UCSD-AML1 (cell line): ENCODE results near the gene PIK3AP1.
A peak's percentile ranks its signal among the peaks of the same experiment; 100 is the strongest.
"Not testable (repeated sequence)": the region's sequence is repeated elsewhere in the genome, so short reads cannot be mapped to it uniquely, and the experiment has no call there.

Source experiments
- DNase-seq: peaks from one replicate; lab custom pipeline; 2025; ENCODE audit not compliant: unreplicated experiment; lab: John Stamatoyannopoulos, UW

The PIK3AP1 gene

DNA sequence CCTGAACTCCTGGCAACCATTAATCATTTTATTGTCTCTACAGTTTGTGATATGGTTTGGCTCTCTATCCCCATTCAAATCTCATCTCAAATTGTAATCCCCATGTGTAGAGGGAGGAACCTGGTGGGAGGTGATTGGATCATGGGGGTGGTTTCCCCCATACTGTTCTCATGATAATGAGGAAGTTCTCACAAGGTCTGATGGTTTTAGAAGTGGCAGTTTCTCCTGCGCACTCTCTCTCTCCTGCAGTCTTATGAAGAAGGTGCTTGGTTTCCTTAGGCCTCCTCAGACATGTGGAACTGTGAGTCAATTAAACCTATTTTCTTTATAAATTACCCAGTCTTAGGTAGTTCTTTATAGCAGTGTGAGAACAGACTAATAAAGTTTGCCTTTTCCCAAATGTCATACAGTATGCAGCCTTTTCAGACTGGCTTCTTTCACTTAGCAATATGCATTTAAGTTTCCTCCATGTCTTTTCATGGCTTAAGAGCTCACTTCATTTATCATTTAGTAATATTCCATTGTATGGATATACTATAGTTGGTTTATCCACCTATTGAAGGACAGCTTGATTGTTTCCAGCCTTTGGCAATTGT, 17.1 kb upstream of the PIK3AP1 start:
- not testable (repeated sequence) for DNase-seq

DNA sequence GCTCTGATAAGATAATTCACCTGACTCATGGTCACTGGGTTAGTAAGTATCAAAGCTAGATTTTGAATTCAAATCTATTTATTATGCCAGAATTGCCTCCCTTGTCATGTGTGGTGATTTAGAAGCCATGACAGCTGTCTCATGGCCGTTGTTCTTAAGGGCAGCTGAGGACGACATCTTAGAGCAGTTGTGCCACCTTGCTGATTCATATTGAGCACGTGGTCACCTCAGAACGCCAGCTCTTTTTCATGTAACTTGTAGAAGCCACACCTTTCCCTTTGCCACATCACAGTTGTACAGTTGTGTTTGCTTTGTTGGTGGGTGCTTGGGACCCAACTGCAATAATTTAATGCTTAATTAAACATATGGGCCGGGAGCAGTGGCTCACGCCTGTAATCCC, 4.3 kb upstream of the PIK3AP1 start:
- no peak for DNase-seq

DNA sequence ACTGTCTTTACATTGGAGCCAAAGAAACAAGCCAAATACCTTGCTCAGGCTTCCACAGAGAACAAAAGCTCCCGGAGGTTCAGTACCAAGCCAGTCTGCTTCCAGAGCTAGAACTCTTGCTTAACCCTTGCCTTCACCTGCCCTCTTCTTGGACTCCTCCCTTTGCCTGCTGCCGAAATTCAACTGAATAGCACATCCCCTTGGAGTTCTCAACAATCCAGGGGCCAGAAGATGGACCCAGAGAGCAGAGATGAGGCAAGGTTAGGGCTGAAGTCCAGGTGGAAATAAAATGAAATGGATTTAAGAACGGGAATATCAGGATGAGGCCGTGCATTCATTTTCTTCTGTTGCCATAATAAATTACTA, 876 bp upstream of the PIK3AP1 start:
- DNase-seq: no peak

DNA sequence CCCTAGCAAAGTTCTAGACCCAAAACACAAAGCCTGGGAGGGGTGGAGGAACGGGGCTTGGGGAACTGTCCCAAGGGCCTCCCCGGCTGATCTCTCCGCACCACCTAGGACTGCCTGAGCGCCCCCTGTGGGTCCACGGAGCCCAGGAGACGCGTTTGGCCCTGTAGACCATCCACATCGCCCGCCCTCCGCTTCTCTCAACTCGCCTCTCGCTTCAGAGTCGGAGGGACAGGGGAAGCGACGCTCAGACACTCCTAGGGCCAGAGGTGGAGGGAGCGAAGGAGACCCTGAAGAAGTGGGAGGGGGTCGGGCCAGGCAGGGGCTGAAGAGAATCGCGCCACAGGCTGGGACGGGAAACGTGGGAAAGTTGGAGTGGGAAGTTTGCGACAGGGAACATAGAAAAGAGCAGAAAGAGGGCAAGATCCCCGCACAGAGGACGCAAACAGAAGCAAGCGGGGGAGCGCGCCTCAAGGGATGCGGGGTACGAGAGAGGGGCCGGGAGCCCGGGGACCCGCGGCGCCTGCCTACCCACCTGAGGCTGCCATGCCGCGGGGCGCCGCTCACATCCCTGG, 378 bp downstream of the PIK3AP1 start:
- peak; percentile 87 for DNase-seq

DNA sequence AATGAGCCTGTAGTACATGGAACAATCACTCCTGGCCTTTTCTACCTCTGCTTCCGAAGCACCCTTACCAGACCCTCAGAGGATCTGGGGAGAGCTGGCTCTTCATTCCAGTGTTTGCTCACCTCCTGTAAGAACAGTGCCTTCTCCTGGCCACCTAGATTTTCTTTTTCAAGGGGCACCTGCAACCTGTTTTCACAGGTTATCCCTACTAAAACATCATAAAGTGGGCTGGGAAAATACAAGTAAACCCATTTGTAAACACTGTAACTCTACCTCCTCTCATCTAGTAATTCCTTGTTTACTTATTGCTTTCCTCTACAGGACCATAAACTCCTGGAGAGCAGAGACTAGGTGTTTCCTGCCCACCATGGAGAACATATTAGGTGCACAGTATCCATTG, 1.1 kb downstream of the PIK3AP1 start:
- DNase-seq: no peak

DNA sequence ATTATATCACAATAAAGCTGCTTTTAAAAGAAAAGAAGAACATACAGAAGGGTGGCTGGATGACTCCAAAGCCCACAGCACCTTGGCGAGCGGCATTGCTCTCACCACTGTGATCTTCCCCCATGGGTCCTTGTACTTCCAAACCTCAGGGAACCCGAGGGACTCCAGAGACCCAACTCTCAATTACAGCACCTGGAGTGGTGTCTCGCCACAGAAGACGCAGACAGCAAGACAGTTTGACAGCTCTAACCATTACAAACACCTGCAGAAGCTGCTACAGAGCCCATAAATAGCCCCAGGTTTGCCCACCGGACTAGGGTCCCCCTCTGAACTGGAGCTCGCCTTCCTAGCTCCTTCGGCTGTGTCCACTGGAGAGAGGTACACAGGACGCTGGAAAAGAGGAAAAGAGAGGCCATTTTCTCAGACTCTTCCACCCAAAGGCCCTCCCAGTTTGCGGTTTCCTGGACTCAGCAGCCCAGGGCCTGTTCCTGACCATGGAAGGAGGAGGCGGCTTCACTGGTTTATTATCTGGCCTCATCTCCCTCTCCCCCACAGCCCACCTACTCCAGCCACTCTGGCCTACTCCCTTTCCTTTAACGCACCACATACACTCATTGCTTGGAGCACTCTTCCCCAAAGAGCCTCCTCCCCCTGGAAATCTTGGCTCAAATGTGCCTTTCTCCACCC, 1.9 kb downstream of the PIK3AP1 start:
- peak; percentile 75 for DNase-seq

DNA sequence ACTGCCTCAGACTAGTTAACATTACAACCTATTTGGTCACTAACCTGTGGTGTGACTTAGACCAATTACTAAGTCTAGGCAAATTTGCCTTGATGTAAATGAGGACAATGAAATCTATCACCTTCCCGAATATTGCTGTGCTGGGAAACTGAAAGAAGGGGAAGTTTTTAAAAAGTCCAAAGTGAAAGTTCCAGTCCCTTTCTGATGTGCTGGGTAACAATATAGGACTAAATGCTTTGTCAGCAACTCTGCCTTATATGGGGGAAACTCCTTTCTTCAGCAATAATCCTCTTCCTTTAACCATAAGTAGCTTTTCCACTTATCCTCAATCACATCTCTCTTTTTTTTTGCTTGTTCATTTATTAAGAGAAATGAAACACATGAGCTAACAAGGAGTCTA, 3.9 kb downstream of the PIK3AP1 start:
- no peak for DNase-seq

DNA sequence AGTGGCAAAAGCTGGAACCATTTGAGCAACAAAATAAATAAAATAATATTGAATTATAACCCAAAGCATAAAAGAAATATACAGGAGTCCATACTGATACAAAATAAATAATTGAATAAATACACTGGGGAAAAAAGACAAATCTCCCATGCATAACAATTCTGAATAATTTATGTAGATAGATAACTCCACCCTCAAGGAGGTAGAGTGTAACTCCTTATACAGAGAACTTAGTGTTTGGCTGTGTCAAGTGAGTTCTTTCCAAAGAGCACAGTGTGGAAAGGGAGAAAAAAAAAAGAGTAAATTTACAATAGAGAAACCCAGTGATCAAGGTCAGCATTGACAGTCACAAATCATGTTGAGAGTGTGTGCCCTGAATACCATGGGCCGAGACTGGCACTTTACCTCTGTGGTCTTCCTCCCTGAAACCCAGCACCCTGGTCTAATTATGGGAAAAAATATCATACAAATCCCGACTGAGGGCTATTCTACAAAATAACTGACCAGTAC, 5.5 kb downstream of the PIK3AP1 start:
- DNase-seq: no peak

DNA sequence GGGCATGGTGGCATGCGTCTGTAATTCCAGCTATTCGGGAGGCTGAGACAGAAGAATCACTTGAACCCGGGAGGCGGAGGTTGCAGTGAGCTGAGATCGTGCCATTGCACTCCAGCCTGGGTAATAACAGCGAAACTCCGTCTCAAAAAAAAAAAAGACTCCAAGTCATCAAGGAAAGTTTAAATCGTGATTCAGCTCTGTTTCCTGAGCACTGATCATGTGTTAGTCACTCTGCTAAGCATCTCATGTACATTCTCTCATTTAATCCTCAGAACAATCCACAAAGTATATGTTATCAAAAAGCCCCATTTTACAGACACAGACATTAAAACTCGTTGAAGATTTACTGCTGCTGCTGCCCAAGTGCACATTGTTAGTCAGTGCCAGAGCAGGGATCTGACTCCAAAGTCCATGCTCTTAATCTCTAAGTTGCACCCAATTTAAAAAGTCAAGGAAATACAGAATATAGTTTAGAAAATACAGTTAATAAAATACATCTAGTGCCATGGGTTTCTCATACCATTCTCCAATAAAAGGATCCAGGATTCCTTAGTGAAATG, 6.2 kb downstream of the PIK3AP1 start:
- DNase-seq: no peak

DNA sequence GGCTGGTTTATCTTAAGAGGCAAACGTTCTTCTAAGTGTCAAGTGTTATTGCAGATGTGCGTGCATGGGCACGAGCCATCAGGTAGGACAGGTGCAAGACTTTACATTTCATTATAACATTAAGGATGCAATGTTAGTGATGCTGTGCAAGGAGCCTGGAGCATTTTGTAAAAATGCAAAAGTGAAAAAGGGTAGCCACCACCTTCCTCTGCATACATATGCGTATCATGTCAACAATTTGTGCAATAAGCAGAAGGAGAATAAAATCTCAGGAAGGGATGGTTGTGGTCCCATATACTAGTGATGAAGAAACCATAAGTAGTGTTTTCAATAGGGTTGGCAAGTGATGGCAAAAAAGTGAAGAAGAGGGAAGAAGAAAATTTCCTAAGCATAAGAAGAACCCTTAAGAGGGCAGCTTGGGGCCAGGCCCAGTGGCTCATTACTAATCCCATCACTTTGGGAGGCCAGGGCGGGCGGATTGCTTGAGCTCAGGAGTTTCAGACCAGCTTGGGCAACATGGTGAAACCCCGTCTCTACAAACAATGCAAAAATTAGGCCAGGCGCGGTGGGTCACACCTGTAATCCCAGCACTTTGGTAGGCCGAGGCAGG, 7.5 kb downstream of the PIK3AP1 start:
- no peak for DNase-seq

DNA sequence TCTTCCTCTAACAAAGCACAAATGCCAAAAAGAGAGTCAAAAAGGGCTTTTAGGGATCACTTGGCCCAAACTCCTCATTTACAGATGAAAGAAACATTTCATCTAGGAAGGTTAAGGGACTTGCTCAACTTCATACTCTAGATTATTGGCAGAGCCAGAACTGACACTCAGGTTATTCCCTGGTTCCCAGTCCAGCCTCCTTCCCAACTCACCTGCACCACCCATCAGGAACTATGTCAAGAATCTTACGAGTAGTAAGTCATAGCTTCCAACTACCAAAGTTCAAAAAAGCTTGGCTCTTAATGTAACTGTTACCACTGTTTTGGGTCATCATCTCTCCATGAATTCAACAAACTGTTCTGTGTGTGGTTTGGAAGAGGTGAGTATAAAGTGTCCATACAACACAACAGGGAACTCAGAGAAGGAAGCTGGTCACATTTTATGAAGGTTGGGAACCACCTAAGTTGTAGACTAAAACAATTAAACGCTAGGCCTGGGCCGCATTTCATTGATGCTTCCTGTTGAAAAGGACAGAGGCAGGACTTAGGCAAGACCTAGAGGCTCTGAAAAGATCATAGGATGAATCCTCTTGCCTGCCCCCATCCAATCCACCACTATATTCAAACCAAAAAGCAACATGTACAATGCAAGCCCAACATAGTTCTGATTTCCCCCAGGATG, 9.1 kb downstream of the PIK3AP1 start:
- no peak for DNase-seq

DNA sequence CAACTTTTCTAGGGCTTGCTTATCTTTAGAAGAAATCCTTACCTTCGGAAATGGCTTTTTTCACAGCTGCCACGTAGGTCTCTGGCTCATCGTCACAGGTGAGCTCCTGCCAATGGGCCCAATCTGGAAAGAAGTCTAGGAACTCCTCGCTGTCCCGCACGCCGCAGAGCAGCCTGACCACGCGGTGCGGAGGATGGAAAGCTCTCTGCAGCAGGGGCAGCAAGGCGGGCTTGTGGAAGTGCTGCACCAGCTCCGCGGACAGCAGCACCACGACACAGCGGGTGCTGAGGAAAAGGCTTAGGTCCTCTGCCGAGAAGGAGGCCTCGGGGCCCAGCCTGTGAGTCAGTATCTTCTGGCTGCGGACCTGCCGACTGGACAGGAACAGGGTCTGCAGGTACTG, 10.8 kb downstream of the PIK3AP1 start:
- DNase-seq: no peak

DNA sequence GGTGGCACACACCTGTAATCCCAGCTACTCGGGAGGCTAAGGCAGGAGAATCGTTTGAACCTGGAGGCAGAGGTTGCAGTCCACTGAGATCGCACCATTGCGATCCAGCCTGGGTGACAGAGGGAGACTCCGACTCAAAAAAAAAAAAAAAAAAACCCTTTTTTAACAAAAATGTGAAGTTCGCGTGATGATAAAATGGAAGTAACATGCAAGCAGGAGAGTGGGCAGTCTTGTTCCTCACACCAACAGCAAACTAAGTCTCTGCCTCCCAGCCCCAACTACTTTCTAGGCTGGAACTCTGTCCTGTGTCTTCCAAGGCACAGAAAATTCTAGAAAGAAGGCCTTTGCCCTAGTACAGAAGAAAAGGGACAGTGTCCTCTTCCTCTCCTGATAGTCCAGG, 11.3 kb downstream of the PIK3AP1 start:
- no peak for DNase-seq

DNA sequence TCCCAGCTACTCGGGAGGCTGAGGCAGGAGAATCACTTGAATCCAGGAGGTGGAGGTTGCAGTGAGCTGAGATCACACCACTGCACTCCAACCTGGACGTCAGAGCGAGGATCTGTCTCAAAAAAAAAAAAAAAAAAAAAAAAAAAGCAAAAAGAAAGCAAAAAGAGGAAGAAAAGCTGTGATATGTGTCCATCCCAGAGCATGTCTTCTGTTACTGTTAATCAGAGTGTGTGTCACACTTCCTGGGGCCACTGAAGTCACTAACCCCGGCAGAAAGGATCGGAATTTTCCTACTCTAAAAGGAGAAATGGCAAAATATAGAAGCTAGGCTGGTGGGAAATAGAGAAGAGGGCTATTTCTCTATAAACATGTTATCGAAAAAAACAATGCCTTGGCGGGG, 11.9 kb downstream of the PIK3AP1 start:
- DNase-seq: no peak

DNA sequence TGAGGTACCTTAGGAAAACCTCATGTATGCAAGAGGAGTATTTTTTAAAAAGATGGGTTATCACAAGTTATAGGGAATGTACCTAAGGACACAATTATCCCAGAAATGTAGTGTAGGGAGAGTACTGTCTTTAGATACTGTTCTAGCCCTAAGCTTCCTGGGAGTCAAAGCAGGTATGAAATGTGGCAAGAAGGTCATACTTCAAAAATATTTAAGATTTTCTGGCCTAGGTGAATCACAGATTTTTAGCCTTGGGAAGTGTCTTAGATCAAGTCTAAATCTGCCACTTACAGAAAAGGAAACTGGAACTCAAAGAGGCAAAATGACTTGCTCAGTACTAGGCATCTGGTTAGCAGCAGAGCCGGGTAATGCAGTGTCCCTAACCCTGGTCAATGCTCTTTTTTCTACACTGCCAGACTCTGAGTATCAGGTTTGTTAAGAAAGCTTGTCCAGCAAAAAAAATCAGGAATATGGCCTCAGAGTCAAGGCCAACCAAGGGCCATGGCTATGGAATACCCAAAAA, 13.9 kb downstream of the PIK3AP1 start:
- DNase-seq: no peak

DNA sequence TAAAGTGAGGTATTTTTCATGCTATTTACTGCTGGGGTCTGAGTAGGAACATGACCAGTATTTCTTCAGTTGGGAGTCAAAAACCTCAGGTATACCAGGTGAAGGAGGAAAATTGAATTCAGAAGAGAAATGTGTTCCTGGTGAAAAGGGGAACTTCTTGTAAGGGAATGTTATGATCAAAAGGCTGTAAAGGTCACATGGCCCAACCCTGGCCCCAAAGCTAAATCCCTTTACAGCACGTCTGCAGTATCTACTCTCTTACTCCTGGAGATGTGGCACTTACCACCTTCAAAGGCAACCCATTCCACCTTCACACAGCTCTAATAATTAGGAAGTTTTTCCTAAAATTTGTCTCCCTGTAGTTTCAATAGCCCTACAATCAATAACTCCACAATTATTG, 15.2 kb downstream of the PIK3AP1 start:
- no peak for DNase-seq

DNA sequence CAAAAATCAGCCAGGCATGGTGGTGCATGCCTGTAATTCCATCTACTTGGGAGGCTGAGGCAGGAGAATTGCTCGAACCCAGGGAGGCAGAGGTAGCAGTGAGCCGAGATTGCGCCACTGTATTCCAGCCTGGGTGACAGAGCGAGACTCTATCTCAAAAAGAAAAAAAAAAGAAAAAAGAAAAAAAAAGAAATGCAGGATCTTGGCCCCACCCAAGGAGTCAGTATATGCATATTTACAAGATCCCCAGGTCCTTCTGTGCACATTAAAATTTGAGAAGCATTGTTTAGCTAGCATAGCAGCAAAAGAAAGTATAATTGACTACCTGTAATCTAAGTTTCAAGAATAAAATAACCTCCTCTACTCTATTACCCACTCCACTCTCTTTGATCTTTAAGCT, 15.8 kb downstream of the PIK3AP1 start:
- no peak for DNase-seq

DNA sequence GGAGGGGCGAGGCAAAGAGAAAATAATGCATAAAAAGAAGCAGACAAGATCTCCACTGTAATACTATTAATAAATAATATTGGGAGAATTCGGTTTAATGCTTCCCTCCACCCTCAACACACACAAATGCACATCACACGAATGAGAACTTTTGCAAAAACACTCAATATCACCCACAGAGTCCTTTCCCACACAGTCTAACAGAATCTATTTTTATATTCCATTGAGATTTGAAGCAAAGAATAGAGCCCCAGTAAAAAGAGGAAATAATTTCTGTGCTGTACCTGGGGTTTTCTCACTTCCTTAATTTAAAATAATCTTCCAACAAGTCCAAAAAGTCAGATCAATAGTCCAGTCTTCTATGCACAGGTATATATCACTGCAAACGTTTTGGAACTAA, 17.0 kb downstream of the PIK3AP1 start:
- DNase-seq: no peak

DNA sequence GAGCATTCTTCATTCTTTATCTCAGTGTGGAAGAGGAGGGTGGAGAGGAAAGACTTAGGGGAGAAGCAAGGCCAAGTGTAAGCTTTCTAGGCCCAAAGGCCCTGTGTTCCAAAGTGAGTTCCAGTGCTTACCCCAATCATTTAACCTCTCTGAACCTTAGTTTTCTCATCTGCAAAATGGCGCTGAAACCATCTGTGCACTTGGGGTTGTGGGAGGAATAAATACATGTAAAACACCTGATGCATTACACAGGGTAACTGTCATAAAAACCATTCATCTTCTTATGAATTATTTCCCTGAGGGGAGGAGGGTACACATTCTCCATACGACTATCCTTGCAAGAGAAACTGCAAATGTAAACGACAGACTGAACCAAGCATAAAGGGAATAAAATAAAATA, 19.0 kb downstream of the PIK3AP1 start:
- DNase-seq: no peak

DNA sequence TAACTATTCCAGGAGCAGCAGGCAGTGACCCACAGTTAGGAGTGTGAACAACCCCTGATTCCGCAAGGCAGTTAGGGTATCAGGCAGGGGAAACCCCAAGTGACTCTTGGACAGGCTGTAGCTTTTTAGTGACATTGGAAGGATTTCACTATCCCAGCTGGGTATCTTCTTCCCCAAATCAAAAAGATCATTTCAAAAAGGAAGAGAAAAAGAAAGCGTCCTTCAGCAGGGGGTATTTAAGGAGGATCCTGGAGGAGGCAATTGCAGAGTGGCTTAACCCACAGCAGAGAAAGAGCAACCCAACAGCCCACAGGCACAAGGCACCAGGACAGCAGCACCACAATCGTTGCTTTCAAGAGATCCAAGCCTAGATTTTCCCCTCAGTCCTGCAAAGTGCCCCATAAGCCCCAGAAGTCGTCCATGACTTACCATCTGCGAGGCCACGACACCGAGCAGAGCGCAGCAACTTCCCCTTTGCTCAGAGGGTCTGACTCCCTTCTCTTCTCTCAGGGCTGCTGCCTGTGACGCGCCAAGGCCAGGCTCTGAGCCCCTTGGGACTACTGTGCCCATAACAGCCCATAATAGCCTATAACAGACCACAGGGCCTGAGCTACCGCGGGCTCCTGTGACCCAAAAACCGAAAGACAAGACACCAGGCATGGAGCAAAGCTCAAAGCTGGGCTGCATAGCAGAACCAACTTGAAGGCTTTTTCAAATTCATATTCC, 19.8 kb downstream of the PIK3AP1 start:
- DNase-seq: peak; percentile 65
